Right lobe of liver (tissue), 6 donors: ENCODE measurements around the gene FMNL2. TPM values are rescaled to one million over a fixed set of nuclear protein-coding genes. Genes with fewer than 3 reads are reported as not detected.

Experiments
- ATAC-seq, 4 donors: fragments of 200-7000 bp; cut with Tn5 transposase; one replicate each; pipeline ENCODE4 v1.9.1; 2020; ENCODE audit warnings: mild to moderate bottlenecking in 4 of 4, moderate library complexity in 4 of 4
- DNase-seq, 3 donors: peaks; one replicate each; pipeline ENCODE4 v3.0.0-alpha.2; 2020
- H3K27ac ChIP-seq, 3 donors: fragments of 200-600 bp; one replicate each; pipeline ENCODE4 v1.8.0; 2022
- H3K27me3 ChIP-seq, 2 donors: fragments of 200-600 bp; one replicate each; pipeline ENCODE4 v1.8.0; 2022
- H3K36me3 ChIP-seq, 4 donors: fragments of 200-600 bp; sonication (generic) in 1 of 4; one replicate each; pipeline versions ENCODE4 v1.5.1 to v1.8.0; 2017 to 2022; ENCODE audit warnings: control low read depth in 1 of 4
- H3K4me1 ChIP-seq, 4 donors: fragments of 200-600 bp; sonication (generic) in 1 of 4; one replicate each; pipeline versions ENCODE4 v1.5.1 to v1.8.0; 2017 to 2022; ENCODE audit warnings: control low read depth in 1 of 4
- H3K4me3 ChIP-seq, 3 donors: fragments of 200-600 bp; one replicate each; pipeline ENCODE4 v1.8.0; 2022
- H3K9me3 ChIP-seq, 4 donors: fragments of 200-600 bp; sonication (generic) in 1 of 4; one replicate each; pipeline versions ENCODE4 v1.5.1 to v1.8.0; 2017 to 2022; ENCODE audit warnings: control low read depth in 1 of 4
- CTCF ChIP-seq, 4 donors: fragments of 200-600 bp in 3 of 4; fragments of 450-650 bp in 1 of 4; IDR thresholded peaks; one replicate each; pipeline versions ENCODE4 v1.5.1 to v1.8.0; 2016 to 2022; ENCODE audit warnings: antibody characterized with exemption in 4 of 4, mild to moderate bottlenecking in 2 of 4
- POLR2A ChIP-seq: fragments of 450-650 bp; IDR thresholded peaks from one replicate; pipeline ENCODE4 v1.6.1; 2017; ENCODE audit warnings: antibody characterized with exemption, mild to moderate bottlenecking
- WGBS: methylation state at CpG from one replicate; pipeline ENCODE4 v1.1.6; 2018; ENCODE audit warnings: low coverage, low lambda C conversion rate; ENCODE audit not compliant: insufficient coverage; ENCODE audit errors: missing lambda C conversion rate; 5-methylcytosine and 5-hydroxymethylcytosine counted together
- intact Hi-C, 2 donors: fragments of 100-400 bp; cut with DNase I; formaldehyde crosslinking; loops; one replicate each; pipeline versions ENCODE4 v1.11.2 to v1.14.1; 2022
- small RNA-seq, 2 experiments: library from RNA; depleted of rRNA; stranded (forward); fragments of <200 nt; gene quantifications; one replicate each; pipeline ENCODE3, GENCODE V24; 2016
- total RNA-seq, 6 experiments: library from RNA; depleted of rRNA in 2 of 6; stranded (reverse); fragments of >200 nt in 2 of 6; fragmentation: NEBNext Ultra II Directional in 3 of 6; extraction: Animal tissue kit (Norgen Biotek cat#: 25700) in 3 of 6; gene quantifications; one replicate each; pipeline versions ENCODE4 v1.1.0 to v1.2.4, GENCODE V29; 2016 to 2023
- donor health status: DM: no; HTN: yes; CAD: no.
- donor health status: DM: no; HTN: no; CAD: no.
- donor health status: DM: no; HTN: no; CAD: no.
- donor health status: DM: no; HTN: yes; CAD: no.
- donor health status: DM: no; HTN: yes; CAD: no.

Gene FMNL2
- total RNA-seq, 6 experiments from 2014 or later: 3.5 to 12.1 (median 7.1) TPM

DNA sequence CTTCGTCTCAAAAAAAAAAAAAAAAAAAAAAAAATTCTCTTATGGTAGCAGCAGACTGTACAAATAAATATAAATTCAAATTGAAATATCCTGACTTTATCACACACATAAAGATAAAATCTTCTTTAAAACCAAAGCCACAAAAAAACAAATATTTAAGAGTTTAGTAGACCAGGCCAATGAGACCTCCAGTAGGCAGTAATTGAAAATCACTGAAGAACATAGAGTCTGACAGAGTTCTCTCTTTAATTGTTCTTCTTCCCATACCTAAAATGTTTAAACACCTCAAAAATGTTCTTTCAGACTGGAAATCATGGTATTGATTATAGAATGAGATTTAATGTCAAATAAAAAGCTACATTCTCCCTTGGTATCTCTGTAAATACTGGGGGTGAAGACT is 361.5 kb downstream of the FMNL2 start:
- H3K4me3 ChIP-seq: no peak overlapping the region
- ATAC-seq (no peak), DNase-seq (no peak)
- WGBS: 83% methylated on average over 1 of the region's 1 CpG
- H3K36me3 ChIP-seq: peaks cover 0 to 18% (median 0%) of the 10 kb centered on the region in 4 donors
- TF ChIP-seq CTCF (IDR thresholded peaks at IDR 0.05) (no peak), POLR2A (no peak)
- no peaks in the 10 kb centered on the region for H3K27me3 ChIP-seq
- peaks cover 0 to 8% (median 0%) of the 10 kb centered on the region in 4 donors for H3K4me1 ChIP-seq
- H3K9me3 ChIP-seq: no peaks in the 10 kb centered on the region
- intact Hi-C loops: no loop called here
- H3K27ac ChIP-seq: no peak overlapping the region

Small RNA genes within 50 kb of the gene (small RNA-seq; reads per million reads assigned to genes)
- gene AC012443.1: 0 reads per million in 2 experiments

Other genes with a start within 250 kb of the FMNL2 start
- under 1 TPM; 0.06 to 0.49 (median 0.25) TPM for gene CACNB4, start 236.1 kb upstream of the FMNL2 start, total RNA-seq
- 10 to 100 TPM; 12.1 to 18.6 (median 14.2) TPM for gene STAM2, start 159.4 kb upstream of the FMNL2 start, total RNA-seq